Subcutaneous adipose tissue (tissue), 4 donors: ENCODE measurements around the gene ADARB2. TPM values are rescaled to one million over a fixed set of nuclear protein-coding genes. Genes with fewer than 3 reads are reported as not detected.

Experiments used
- total RNA-seq, 4 donors: library from RNA; depleted of rRNA; stranded (reverse); fragments of >200 nt; gene quantifications; one replicate each; pipeline ENCODE4 v1.1.0, GENCODE V29; 2016
- TF ChIP-seq, protein P1 (sequence below): fragments of 450-650 bp; IDR thresholded peaks from one replicate; pipeline ENCODE4 v1.5.1; 2016; ENCODE audit warnings: low read depth, mild to moderate bottlenecking, control low read depth, antibody characterized with exemption, moderate library complexity

ADARB2 gene
- total RNA-seq, 4 donors from 2014 or later = under 0.01 to 0.65 (median 0.44) TPM; not detected in 1

- TF ChIP-seq, protein P1, sequence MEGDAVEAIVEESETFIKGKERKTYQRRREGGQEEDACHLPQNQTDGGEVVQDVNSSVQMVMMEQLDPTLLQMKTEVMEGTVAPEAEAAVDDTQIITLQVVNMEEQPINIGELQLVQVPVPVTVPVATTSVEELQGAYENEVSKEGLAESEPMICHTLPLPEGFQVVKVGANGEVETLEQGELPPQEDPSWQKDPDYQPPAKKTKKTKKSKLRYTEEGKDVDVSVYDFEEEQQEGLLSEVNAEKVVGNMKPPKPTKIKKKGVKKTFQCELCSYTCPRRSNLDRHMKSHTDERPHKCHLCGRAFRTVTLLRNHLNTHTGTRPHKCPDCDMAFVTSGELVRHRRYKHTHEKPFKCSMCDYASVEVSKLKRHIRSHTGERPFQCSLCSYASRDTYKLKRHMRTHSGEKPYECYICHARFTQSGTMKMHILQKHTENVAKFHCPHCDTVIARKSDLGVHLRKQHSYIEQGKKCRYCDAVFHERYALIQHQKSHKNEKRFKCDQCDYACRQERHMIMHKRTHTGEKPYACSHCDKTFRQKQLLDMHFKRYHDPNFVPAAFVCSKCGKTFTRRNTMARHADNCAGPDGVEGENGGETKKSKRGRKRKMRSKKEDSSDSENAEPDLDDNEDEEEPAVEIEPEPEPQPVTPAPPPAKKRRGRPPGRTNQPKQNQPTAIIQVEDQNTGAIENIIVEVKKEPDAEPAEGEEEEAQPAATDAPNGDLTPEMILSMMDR = no peak
Measured at GRCh38 chr10:1284076-1284475, 453.2 kb downstream of the ADARB2 start.

- TF ChIP-seq, protein P1 = no peak
Measured at GRCh38 chr10:1281405-1281782, 455.9 kb downstream of the ADARB2 start.

DNA sequence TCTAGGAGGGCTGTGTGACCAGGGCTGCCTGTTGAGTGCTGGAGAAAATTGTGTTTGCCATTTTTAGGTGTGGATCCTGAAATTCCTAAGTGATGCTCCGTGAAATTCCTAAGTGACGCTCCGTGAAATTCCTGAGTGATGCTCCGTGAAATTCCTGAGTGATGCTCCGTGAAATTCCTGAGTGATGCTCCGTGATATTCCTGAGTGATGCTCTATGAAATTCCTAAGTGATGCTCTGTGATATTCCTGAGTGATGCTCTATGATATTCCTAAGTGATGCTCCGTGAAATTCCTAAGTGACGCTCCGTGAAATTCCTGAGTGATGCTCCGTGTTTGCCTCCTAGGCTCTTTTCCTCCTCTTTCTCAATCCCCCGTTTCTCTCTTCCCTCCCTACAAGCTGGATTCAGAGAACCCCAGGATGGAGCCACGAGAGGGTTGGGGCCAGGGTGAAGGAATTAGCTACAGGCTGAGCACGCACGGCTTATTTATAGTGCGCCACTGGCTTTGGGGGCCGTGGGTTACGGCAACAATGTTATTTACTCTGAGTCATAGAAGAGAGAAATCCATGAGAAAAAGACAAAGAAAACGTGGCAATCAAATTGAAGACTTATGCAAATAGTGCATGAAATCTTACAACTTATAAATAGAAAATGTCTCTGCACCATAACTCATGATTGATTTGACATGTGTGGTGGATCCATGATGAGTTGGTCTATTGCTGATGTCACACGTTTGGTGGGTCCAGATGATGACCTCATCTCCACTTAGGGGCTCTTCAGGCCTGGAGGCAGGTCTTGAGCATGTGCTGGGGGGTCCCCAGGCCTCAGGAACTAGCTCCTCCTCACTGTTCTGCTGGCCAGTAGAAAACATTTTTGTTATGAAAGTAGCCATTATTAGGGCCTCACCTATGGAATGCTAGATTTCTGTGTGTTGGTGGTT lies 456.6 kb downstream of the ADARB2 start:
- TF ChIP-seq, protein P1 = no peak

GRCh38 chr10:1278306-1278705 lies 459.0 kb downstream of the ADARB2 start:
- TF ChIP-seq, protein P1 = no peak

DNA sequence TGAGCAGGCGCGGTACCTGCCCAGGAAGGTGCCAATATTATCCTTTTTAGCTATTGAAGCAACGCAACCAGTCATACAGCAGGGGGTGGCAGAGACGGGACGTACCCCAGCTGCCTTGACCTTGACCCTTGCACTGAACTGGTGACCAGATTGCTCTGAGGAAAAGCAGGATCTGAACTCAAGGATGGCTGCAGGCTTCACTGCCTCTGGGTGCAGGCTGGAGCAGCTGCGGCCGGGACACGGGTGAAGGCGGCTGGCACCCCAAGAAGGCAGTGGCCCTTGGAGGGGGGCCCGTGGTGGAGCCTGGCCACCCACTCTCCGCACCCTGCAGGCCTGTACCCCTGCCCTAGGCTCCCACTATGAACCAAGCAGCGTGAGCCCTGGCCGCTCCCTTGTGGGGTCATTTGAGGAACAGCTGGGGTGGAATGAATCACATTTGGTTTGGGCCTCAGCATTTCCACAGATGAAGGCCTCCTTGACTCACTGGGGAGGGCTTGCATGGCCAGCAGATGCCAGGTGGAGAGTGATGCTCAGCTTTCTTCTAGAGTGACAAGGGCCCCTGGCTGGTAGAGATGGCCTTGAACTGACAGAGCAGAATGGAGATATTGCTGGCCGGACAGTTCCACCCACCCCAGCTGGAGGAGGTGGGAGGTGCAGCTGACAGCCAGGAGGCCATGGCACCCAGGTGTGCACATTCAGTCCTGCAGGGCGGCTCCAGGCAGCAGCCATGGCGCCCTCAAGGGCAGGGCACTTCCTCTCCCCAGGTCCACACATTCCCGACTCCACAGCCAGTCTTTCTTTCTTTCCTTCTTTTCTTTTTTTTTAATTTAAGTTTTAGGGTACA lies 462.4 kb downstream of the ADARB2 start:
- TF ChIP-seq, protein P1 = no peak

DNA sequence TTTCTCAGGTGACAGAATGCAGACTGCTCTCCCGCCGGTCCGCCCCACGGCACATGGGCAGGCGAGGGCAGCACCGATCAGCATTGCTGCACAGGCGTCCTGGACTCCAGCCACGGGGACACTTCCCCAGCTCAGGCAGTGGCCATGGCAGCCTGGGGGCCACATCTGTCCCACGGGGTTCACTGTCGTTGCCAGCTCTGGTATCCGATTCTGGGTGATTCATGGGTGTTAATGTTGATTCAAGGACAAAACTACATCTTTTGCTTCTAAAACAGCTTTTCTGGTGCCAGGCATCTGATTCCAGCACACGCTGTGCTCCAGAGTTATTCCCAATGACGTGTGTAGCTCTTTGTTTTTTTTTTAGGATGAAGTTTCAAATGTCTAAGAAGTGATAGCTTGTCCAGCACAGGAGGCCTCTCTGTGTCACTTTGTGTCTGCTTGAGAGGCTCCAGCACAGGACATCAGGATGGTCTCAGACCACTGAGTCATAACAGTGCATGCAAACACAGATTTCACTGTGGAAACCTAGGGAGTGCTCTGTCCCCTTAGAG lies 463.1 kb downstream of the ADARB2 start:
- TF ChIP-seq, protein P1 = no peak
